Measurements from ENCODE around the gene GRAP. TPM values are rescaled to one million over a fixed set of nuclear protein-coding genes. Genes with fewer than 3 reads are reported as not detected.
A peak's percentile ranks its signal among the peaks of the same experiment; 100 is the strongest.
"Not testable (repeated sequence)": the region's sequence is repeated elsewhere in the genome, so short reads cannot be mapped to it uniquely, and the experiment has no call there.

Gene GRAP
- total and polyA plus RNA-seq, 10 of the 15 experiments (the other 5 are each of a cell fraction or from before 2014, with no cell fraction given), result 0.58 to 78.3 (median 36.6) TPM

- H2AFZ ChIP-seq (ENCODE audit: control insufficient read depth, low read depth, low read length); POLR2A ChIA-PET; H3K27ac ChIP-seq (ENCODE audit: control insufficient read depth, insufficient read depth); intact Hi-C loops (cut with micrococcal nuclease; ENCODE audit: unreplicated experiment); H3K4me2 ChIP-seq (ENCODE audit: control insufficient read depth, insufficient read depth); H3K27me3 ChIP-seq (replicated peaks in 1 of 2; ENCODE audit: control insufficient read depth in 2 of 2, insufficient read depth in 2 of 2, low read length in 1 of 2); H3K79me2 ChIP-seq (ENCODE audit: control insufficient read depth, insufficient read depth, low read length); H3K36me3 ChIP-seq (ENCODE audit: control insufficient read depth in 2 of 2, insufficient read depth in 2 of 2, low read length in 1 of 2); H3K9ac ChIP-seq (ENCODE audit: control insufficient read depth, insufficient read depth, low read length); RAD21 ChIA-PET (ENCODE audit: unreplicated experiment); H3K4me1 ChIP-seq (ENCODE audit: control insufficient read depth, insufficient read depth, low read length); in situ Hi-C loops (cut with MboI); H4K20me1 ChIP-seq (ENCODE audit: control insufficient read depth, insufficient read depth); CTCF ChIA-PET; H3K9me3 ChIP-seq (replicated peaks; ENCODE audit: control insufficient read depth, insufficient read depth, low read length); SMC1A ChIA-PET (ENCODE audit: uncharacterized antibody, unreplicated experiment); DNase-seq (ENCODE audit: low read depth, low spot score); H3K4me3 ChIP-seq: not testable (repeated sequence)
- whole genome bisulfite sequencing (ENCODE audit: insufficient coverage, insufficient replicate concordance, low lambda C conversion rate, missing lambda C conversion rate), result no CpG with 5 or more reads among the region's 4 CpGs
- ATAC-seq, result peak; percentile 77
- peak; percentile 13 for FAIRE-seq
- BruUV-seq (replicated peaks), result TSS peak; percentile 54
- TF ChIP-seq, protein P1, sequence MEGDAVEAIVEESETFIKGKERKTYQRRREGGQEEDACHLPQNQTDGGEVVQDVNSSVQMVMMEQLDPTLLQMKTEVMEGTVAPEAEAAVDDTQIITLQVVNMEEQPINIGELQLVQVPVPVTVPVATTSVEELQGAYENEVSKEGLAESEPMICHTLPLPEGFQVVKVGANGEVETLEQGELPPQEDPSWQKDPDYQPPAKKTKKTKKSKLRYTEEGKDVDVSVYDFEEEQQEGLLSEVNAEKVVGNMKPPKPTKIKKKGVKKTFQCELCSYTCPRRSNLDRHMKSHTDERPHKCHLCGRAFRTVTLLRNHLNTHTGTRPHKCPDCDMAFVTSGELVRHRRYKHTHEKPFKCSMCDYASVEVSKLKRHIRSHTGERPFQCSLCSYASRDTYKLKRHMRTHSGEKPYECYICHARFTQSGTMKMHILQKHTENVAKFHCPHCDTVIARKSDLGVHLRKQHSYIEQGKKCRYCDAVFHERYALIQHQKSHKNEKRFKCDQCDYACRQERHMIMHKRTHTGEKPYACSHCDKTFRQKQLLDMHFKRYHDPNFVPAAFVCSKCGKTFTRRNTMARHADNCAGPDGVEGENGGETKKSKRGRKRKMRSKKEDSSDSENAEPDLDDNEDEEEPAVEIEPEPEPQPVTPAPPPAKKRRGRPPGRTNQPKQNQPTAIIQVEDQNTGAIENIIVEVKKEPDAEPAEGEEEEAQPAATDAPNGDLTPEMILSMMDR (IDR thresholded peaks at IDR 0.05 in 2 of 3, conservative IDR thresholded peaks at IDR 0.05 in 1 of 3; ENCODE audit: control insufficient read depth in 2 of 3, extremely low read depth in 1 of 3, insufficient read depth in 1 of 3, low read depth in 3 of 3, low read length in 3 of 3), result peak in 2 of 3 experiments; percentile 7 to 33; a peak in 2 of 6 replicates
- peak; percentile 23; the same call in 1 of the 2 replicates for TF ChIP-seq RAD21 (IDR thresholded peaks at IDR 0.05; ENCODE audit: insufficient read depth, low read depth, low read length)
These were observed 15.0 kb downstream of the GRAP start for GRCh38 chr17:19031729-19032128.

GRCh38 chr17:19030771-19031449 lies 15.8 kb downstream of the GRAP start:
- H3K27ac ChIP-seq (ENCODE audit: control insufficient read depth, insufficient read depth); POLR2A ChIA-PET; H4K20me1 ChIP-seq (ENCODE audit: control insufficient read depth, insufficient read depth); DNase-seq (ENCODE audit: low read depth, low spot score); H3K9me3 ChIP-seq (replicated peaks; ENCODE audit: control insufficient read depth, insufficient read depth, low read length); H3K79me2 ChIP-seq (ENCODE audit: control insufficient read depth, insufficient read depth, low read length); H3K27me3 ChIP-seq (replicated peaks in 1 of 2; ENCODE audit: control insufficient read depth in 2 of 2, insufficient read depth in 2 of 2, low read length in 1 of 2); FAIRE-seq; H3K4me3 ChIP-seq; H3K4me1 ChIP-seq (ENCODE audit: control insufficient read depth, insufficient read depth, low read length); CTCF ChIA-PET; H3K9ac ChIP-seq (ENCODE audit: control insufficient read depth, insufficient read depth, low read length); SMC1A ChIA-PET (ENCODE audit: uncharacterized antibody, unreplicated experiment); H2AFZ ChIP-seq (ENCODE audit: control insufficient read depth, low read depth, low read length); BruUV-seq (replicated peaks); H3K4me2 ChIP-seq (ENCODE audit: control insufficient read depth, insufficient read depth); RAD21 ChIA-PET (ENCODE audit: unreplicated experiment); ATAC-seq; in situ Hi-C loops (cut with MboI); intact Hi-C loops (cut with micrococcal nuclease; ENCODE audit: unreplicated experiment); H3K36me3 ChIP-seq (ENCODE audit: control insufficient read depth in 2 of 2, insufficient read depth in 2 of 2, low read length in 1 of 2): not testable (repeated sequence)
- 94% methylated on average over 2 of the region's 5 CpGs for WGBS (ENCODE audit: insufficient coverage, insufficient replicate concordance, low lambda C conversion rate, missing lambda C conversion rate)

- H3K4me3 ChIP-seq; H3K27ac ChIP-seq (ENCODE audit: control insufficient read depth, insufficient read depth); H2AFZ ChIP-seq (ENCODE audit: control insufficient read depth, low read depth, low read length); H3K9me3 ChIP-seq (replicated peaks; ENCODE audit: control insufficient read depth, insufficient read depth, low read length); POLR2A ChIA-PET; BruUV-seq (replicated peaks); H3K36me3 ChIP-seq (ENCODE audit: control insufficient read depth in 2 of 2, insufficient read depth in 2 of 2, low read length in 1 of 2); H3K4me2 ChIP-seq (ENCODE audit: control insufficient read depth, insufficient read depth); CTCF ChIA-PET; ATAC-seq; H3K4me1 ChIP-seq (ENCODE audit: control insufficient read depth, insufficient read depth, low read length); RAD21 ChIA-PET (ENCODE audit: unreplicated experiment); in situ Hi-C loops (cut with MboI); FAIRE-seq; intact Hi-C loops (cut with micrococcal nuclease; ENCODE audit: unreplicated experiment); DNase-seq (ENCODE audit: low read depth, low spot score); SMC1A ChIA-PET (ENCODE audit: uncharacterized antibody, unreplicated experiment); H4K20me1 ChIP-seq (ENCODE audit: control insufficient read depth, insufficient read depth); H3K27me3 ChIP-seq (replicated peaks in 1 of 2; ENCODE audit: control insufficient read depth in 2 of 2, insufficient read depth in 2 of 2, low read length in 1 of 2); H3K79me2 ChIP-seq (ENCODE audit: control insufficient read depth, insufficient read depth, low read length); H3K9ac ChIP-seq (ENCODE audit: control insufficient read depth, insufficient read depth, low read length): not testable (repeated sequence)
- WGBS (ENCODE audit: insufficient coverage, insufficient replicate concordance, low lambda C conversion rate, missing lambda C conversion rate), result no CpG with 5 or more reads among the region's 5 CpGs
These were observed 17.0 kb downstream of the GRAP start for GRCh38 chr17:19029740-19030139.
